Endothelial cell of umbilical vein (primary cell): ENCODE data around the gene GBF1. TPM values are rescaled to one million over a fixed set of nuclear protein-coding genes. Genes with fewer than 3 reads are reported as not detected.
A peak's percentile ranks its signal among the peaks of the same experiment; 100 is the strongest.

Experiments used
- BruUV-seq: library from RNA; stranded (reverse); fragments of 400-500 nt; replicated peaks from 2 replicates; lab custom pipeline; 2021; lab: Mats Ljungman, UMichigan
- CTCF ChIA-PET: fragments of 300-600, 350-600 bp; sonication (Branson Sonifier 250); formaldehyde crosslinking; loops from one replicate; lab custom pipeline; 2021; ENCODE audit warnings: antibody characterized with exemption, inconsistent platforms; lab: Charles Lee
- POLR2A ChIA-PET: fragments of 300-600, 350-600 bp; sonication (Branson Sonifier 250); formaldehyde crosslinking; loops from one replicate; lab custom pipeline; 2021; ENCODE audit warnings: antibody characterized with exemption, inconsistent platforms; lab: Charles Lee
- DNase-seq: peaks from one replicate; pipeline ENCODE4 v3.0.0-alpha.2; 2011; ENCODE audit warnings: low read depth, low spot score
- FAIRE-seq: peaks from 2 replicates; lab custom pipeline; 2011; peaks lifted over from hg19 to GRCh38; lab: Jason Lieb, UNC
- H2AFZ ChIP-seq: 2 replicates; pipeline ENCODE4 v1.6.0; 2012; ENCODE audit warnings: low read depth, low read length, control low read depth, inconsistent platforms
- H3K27ac ChIP-seq: 2 replicates; pipeline ENCODE4 v1.5.1; 2011; ENCODE audit warnings: low read depth, mild to moderate bottlenecking, control low read depth, low read length, moderate library complexity; ENCODE audit not compliant: insufficient read depth
- H3K27me3 ChIP-seq, 2 experiments: 2 replicates each; pipeline versions ENCODE4 v1.6.0 to v1.6.1; 2011; ENCODE audit warnings: low read length in 2 of 2, mixed read lengths in 1 of 2; ENCODE audit not compliant: control insufficient read depth in 2 of 2, insufficient read depth in 2 of 2
- H3K36me3 ChIP-seq, 2 experiments: 2 replicates in 1 of 2; 3 replicates in 1 of 2; pipeline ENCODE4 v1.5.1; 2011; ENCODE audit warnings: low read length in 2 of 2, mild to moderate bottlenecking in 1 of 2, moderate library complexity in 1 of 2; ENCODE audit not compliant: control insufficient read depth in 2 of 2, insufficient read depth in 2 of 2; ENCODE audit errors: extremely low read depth in 1 of 2
- H3K4me1 ChIP-seq: 3 replicates; pipeline ENCODE4 v1.5.1; 2011; ENCODE audit warnings: mild to moderate bottlenecking, low read length; ENCODE audit not compliant: control insufficient read depth, insufficient read depth; ENCODE audit errors: extremely low read depth
- H3K4me2 ChIP-seq: 2 replicates; pipeline ENCODE4 v1.6.1; 2011; ENCODE audit warnings: low read length, control low read depth, mixed read lengths; ENCODE audit not compliant: insufficient read depth
- H3K4me3 ChIP-seq, 3 experiments: fragments of 200-600 bp in 1 of 3; sonication (generic), shearing (Covaris generic) in 1 of 3; replicated peaks in 1 of 3; 2 replicates each; pipeline ENCODE4 v1.5.1; 2011 to 2016; ENCODE audit warnings: control low read depth in 3 of 3, low read length in 3 of 3, mild to moderate bottlenecking in 2 of 3, inconsistent platforms in 1 of 3, low read depth in 1 of 3, moderate library complexity in 1 of 3; ENCODE audit not compliant: insufficient read depth in 1 of 3
- H3K79me2 ChIP-seq: 2 replicates; pipeline ENCODE4 v1.6.0; 2012; ENCODE audit warnings: low read length, inconsistent platforms; ENCODE audit not compliant: control insufficient read depth, insufficient read depth
- H3K9ac ChIP-seq: replicated peaks from 2 replicates; pipeline ENCODE3; 2011; ENCODE audit warnings: low read length, control low read depth; ENCODE audit not compliant: insufficient read depth; ENCODE audit errors: extremely low read depth
- H3K9me1 ChIP-seq: replicated peaks from 3 replicates; pipeline ENCODE4 v1.6.0; 2011; ENCODE audit warnings: mild to moderate bottlenecking, low read length; ENCODE audit not compliant: control insufficient read depth, insufficient read depth; ENCODE audit errors: extremely low read depth
- H3K9me3 ChIP-seq: replicated peaks from 2 replicates; pipeline ENCODE4 v1.5.1; 2012; ENCODE audit warnings: low read length, inconsistent platforms; ENCODE audit not compliant: control insufficient read depth, insufficient read depth
- H4K20me1 ChIP-seq: replicated peaks from 2 replicates; pipeline ENCODE3; 2011; ENCODE audit warnings: mild to moderate bottlenecking, low read length; ENCODE audit not compliant: control insufficient read depth, insufficient read depth; ENCODE audit errors: extremely low read depth
- EZH2 ChIP-seq: IDR thresholded peaks from 2 replicates; pipeline ENCODE4 v1.6.1; 2012; ENCODE audit warnings: borderline replicate concordance, low read depth, mild to moderate bottlenecking, moderate library complexity, low read length, inconsistent platforms; ENCODE audit not compliant: severe bottlenecking
- FOS ChIP-seq: IDR thresholded peaks from 2 replicates; pipeline ENCODE4 v1.6.1; 2011; ENCODE audit warnings: mild to moderate bottlenecking, low read length, moderate library complexity, borderline replicate concordance; ENCODE audit not compliant: insufficient read depth
- POLR2AphosphoS5 ChIP-seq: IDR thresholded peaks from 2 replicates; pipeline ENCODE4 v1.6.1; 2012; ENCODE audit warnings: low read depth, mild to moderate bottlenecking, control low read depth, low read length, moderate library complexity; ENCODE audit not compliant: insufficient read depth
- dilution Hi-C: fragments of 300-500 bp; cut with MboI; formaldehyde crosslinking; loops from one replicate; pipeline ENCODE4 v1.15.0; 2019; ENCODE audit warnings: low sequenced_read_pairs; ENCODE audit not compliant: extremely low pct_ligation_motif_present
- intact Hi-C: fragments of 100-400 bp; cut with micrococcal nuclease; formaldehyde crosslinking; loops from one replicate; pipeline ENCODE4 v1.10.0; 2022
- polyA plus RNA-seq, 4 experiments: library from polyadenylated mRNA; depleted of rRNA in 3 of 4; stranded (reverse) in 3 of 4; unstranded in 1 of 4; fragments of >200 nt; gene quantifications; 2 replicates each; pipeline versions ENCODE4 v1.2.1 to v1.2.3, GENCODE V29; 2011 to 2012; ENCODE audit warnings: missing spikeins in 1 of 4
- total RNA-seq: library from RNA; stranded (reverse); gene quantifications from 2 replicates; pipeline ENCODE4 v1.2.3, GENCODE V29; 2021
- TF ChIP-seq, protein P1 (sequence below), 2 donors: IDR thresholded peaks; 1 replicate in 1 of 2; 2 replicates in 1 of 2; pipeline ENCODE4 v1.5.1; 2011; ENCODE audit warnings: low read length in 2 of 2, mild to moderate bottlenecking in 2 of 2, moderate library complexity in 2 of 2, control low read depth in 1 of 2, inconsistent platforms in 1 of 2, low read depth in 1 of 2; ENCODE audit not compliant: insufficient read depth in 1 of 2; ENCODE audit errors: extremely low read depth in 1 of 2
- TF ChIP-seq, protein P2 (sequence below): IDR thresholded peaks from 2 replicates; pipeline ENCODE4 v1.6.1; 2011; ENCODE audit not compliant: insufficient read depth, insufficient read length

The GBF1 gene
- total and polyA plus RNA-seq, 2 donors (not counting 3 experiments of a cell fraction or from before 2014, with no cell fraction given): 26.0 to 49.7 TPM

DNA sequence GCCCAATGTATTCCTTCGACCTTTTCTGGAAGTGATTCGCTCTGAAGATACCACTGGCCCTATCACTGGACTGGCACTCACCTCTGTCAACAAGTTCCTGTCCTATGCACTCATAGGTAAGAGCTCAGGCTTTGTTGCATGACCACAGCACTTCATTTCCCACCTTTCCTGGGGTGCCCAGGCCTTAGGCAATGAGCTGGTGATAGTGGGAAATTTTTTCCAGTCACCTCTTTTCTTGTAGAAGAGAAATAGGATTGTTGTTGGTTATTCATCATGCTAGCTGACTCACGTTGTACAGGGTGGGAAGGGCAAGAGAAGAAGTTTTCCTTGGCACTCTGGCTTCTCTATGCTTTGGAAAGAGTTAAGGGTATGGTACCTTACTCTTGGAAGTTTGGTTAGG is 98.7 kb downstream of the GBF1 start:
- Histone ChIP-seq H3K4me2 (no peak overlapping the region), H3K4me3 (no peak overlapping the region), H3K9me1 (no peaks in the 10 kb centered on the region), H2AFZ (no peak overlapping the region), H3K27ac (peak overlapping the region; percentile 18), H3K36me3 (no peaks in the 10 kb centered on the region), H4K20me1 (peaks cover 4% of the 10 kb centered on the region), H3K9me3 (no peaks in the 10 kb centered on the region), H3K27me3 (no peaks in the 10 kb centered on the region), H3K4me1 (peaks cover 29% of the 10 kb centered on the region), H3K9ac (no peak overlapping the region), H3K79me2 (peaks cover 2% of the 10 kb centered on the region)
- ChIA-PET POLR2A (no interaction called here), CTCF (interaction anchor here (0.7 to 19.8 kb wide), 6 partner anchors 8 to 174 kb away, joined by 3 to 1402 read pairs (median 4); partner anchors contain the start of genes ELOVL3 and PITX3)
- BruUV-seq: no TSS peak
- intact Hi-C loops: loop anchor here (5.0 kb wide), 1 partner anchor 97 kb away; the partner anchor contains the start of gene GBF1
- DNase-seq (peak; percentile 29), FAIRE-seq (no peak)
- dilution Hi-C loops: no loop called here
- TF ChIP-seq, protein P1, sequence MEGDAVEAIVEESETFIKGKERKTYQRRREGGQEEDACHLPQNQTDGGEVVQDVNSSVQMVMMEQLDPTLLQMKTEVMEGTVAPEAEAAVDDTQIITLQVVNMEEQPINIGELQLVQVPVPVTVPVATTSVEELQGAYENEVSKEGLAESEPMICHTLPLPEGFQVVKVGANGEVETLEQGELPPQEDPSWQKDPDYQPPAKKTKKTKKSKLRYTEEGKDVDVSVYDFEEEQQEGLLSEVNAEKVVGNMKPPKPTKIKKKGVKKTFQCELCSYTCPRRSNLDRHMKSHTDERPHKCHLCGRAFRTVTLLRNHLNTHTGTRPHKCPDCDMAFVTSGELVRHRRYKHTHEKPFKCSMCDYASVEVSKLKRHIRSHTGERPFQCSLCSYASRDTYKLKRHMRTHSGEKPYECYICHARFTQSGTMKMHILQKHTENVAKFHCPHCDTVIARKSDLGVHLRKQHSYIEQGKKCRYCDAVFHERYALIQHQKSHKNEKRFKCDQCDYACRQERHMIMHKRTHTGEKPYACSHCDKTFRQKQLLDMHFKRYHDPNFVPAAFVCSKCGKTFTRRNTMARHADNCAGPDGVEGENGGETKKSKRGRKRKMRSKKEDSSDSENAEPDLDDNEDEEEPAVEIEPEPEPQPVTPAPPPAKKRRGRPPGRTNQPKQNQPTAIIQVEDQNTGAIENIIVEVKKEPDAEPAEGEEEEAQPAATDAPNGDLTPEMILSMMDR (IDR thresholded peaks at IDR 0.05; ENCODE audit: extremely low read depth in 1 of 2, insufficient read depth in 1 of 2, low read depth in 1 of 2, low read length in 2 of 2): no peak
- TF ChIP-seq POLR2AphosphoS5 (no peak), FOS (peak; percentile 62), EZH2 (no peak)
- TF ChIP-seq, protein P2, sequence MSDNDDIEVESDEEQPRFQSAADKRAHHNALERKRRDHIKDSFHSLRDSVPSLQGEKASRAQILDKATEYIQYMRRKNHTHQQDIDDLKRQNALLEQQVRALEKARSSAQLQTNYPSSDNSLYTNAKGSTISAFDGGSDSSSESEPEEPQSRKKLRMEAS: no peak
